Activated naive CD4-positive, alpha-beta T cell treated with anti-CD3 and anti-CD28 coated beads, Interleukin-2, amount 50 U/mL, for 16 hours (primary cell): ENCODE measurements around the gene LOXL4.

ENCODE experiments used
- DNase-seq: peaks from one replicate; pipeline ENCODE4 v3.0.0-alpha.2; 2020

LOXL4 gene

GRCh38 chr10:98267894-98268693, at the start of gene LOXL4:
LOXL4 (minus strand) TSS chr10:98268194; CDS start chr10:98263019, 5,175 bp downstream.
- no peak for DNase-seq

- no peak for DNase-seq
These were observed 48.7 kb upstream of the LOXL4 start for GRCh38 chr10:98316661-98317060.

- no peak for DNase-seq
These were observed 48.2 kb upstream of the LOXL4 start for GRCh38 chr10:98316170-98316569.

GRCh38 chr10:98314532-98315284, 46.7 kb upstream of the LOXL4 start:
- no peak for DNase-seq

- DNase-seq = no peak
These were observed 45.6 kb upstream of the LOXL4 start for GRCh38 chr10:98313598-98313997.

GRCh38 chr10:98312822-98313221, 44.8 kb upstream of the LOXL4 start:
- no peak for DNase-seq

- no peak for DNase-seq
These were observed 44.4 kb upstream of the LOXL4 start for GRCh38 chr10:98312349-98312748.

GRCh38 chr10:98310701-98311100, 42.7 kb upstream of the LOXL4 start:
- no peak for DNase-seq

- DNase-seq = no peak
These were observed 41.7 kb upstream of the LOXL4 start for GRCh38 chr10:98309366-98310355.

GRCh38 chr10:98308669-98309365, 40.8 kb upstream of the LOXL4 start:
- no peak for DNase-seq

- no peak for DNase-seq
These were observed 40.0 kb upstream of the LOXL4 start for GRCh38 chr10:98307916-98308541.

- DNase-seq = no peak
These were observed 38.5 kb upstream of the LOXL4 start for GRCh38 chr10:98306501-98306900.

GRCh38 chr10:98303569-98303968, 35.6 kb upstream of the LOXL4 start:
- no peak for DNase-seq

- no peak for DNase-seq
These were observed 34.9 kb upstream of the LOXL4 start for GRCh38 chr10:98302741-98303365.

- DNase-seq = no peak
These were observed 33.8 kb upstream of the LOXL4 start for GRCh38 chr10:98301664-98302319.

GRCh38 chr10:98300526-98301229, 32.7 kb upstream of the LOXL4 start:
- DNase-seq = no peak

GRCh38 chr10:98299341-98299740, 31.3 kb upstream of the LOXL4 start:
- no peak for DNase-seq

- DNase-seq = no peak
These were observed 28.5 kb upstream of the LOXL4 start for GRCh38 chr10:98296524-98296923.

- DNase-seq = no peak
These were observed 27.9 kb upstream of the LOXL4 start for GRCh38 chr10:98295907-98296306.

GRCh38 chr10:98295401-98295811, 27.4 kb upstream of the LOXL4 start:
- no peak for DNase-seq
